ENCODE results near the gene PIAS2. TPM values are rescaled to one million over a fixed set of nuclear protein-coding genes. Genes with fewer than 3 reads are reported as not detected.

PIAS2 gene
- total and polyA plus RNA-seq, 9 of the 15 experiments (the other 6 are each of a cell fraction or from before 2014, with no cell fraction given): 2.9 to 23.9 (median 12.0) TPM

- TF ChIP-seq FOXA3 (CRISPR knock-in tag; conservative IDR thresholded peaks at IDR 0.05 in 1 of 2, IDR thresholded peaks at IDR 0.05 in 1 of 2) (no peak), MYNN (IDR thresholded peaks at IDR 0.05) (no peak), MYNN (CRISPR knock-in tag; IDR thresholded peaks at IDR 0.05) (no peak)
- TF ChIP-seq, protein P1, sequence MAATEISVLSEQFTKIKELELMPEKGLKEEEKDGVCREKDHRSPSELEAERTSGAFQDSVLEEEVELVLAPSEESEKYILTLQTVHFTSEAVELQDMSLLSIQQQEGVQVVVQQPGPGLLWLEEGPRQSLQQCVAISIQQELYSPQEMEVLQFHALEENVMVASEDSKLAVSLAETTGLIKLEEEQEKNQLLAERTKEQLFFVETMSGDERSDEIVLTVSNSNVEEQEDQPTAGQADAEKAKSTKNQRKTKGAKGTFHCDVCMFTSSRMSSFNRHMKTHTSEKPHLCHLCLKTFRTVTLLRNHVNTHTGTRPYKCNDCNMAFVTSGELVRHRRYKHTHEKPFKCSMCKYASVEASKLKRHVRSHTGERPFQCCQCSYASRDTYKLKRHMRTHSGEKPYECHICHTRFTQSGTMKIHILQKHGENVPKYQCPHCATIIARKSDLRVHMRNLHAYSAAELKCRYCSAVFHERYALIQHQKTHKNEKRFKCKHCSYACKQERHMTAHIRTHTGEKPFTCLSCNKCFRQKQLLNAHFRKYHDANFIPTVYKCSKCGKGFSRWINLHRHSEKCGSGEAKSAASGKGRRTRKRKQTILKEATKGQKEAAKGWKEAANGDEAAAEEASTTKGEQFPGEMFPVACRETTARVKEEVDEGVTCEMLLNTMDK (IDR thresholded peaks at IDR 0.05; ENCODE audit: borderline replicate concordance, insufficient read depth, low read depth, low read length, poor library complexity, severe bottlenecking): no peak
These were observed 35.9 kb upstream of the PIAS2 start (continued) for GRCh38 chr18:46953195-46953594.

DNA sequence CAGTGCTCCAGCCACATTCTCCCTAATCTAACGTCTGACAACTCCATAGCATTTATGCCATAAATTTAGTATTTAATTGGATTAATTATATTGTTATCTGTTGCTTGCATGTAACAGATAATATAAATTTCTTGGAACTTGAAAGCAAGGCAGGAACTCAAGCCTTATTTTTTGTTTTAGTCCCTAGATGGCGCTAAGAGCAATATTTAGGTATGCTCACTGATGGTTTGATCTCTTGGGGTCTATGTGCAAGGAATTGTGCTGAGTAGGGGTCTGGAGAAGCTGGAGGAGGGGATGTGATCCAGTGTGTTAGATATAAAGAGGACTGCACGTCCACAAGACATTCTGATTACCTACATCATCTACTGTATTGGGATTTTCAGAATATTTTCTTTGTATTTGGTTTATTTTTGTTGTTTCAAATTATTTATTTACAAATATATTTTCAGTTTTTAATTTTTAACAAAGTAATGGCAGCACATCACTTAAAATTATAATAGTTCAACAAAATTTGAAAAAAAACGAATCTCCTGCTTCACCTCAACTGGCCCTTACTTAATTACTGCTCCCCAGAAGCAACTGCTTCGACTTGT, 32.9 kb upstream of the PIAS2 start:
- Histone ChIP-seq H3K9ac (ENCODE audit: insufficient read depth in 1 of 2, low read depth in 2 of 2, low read length in 2 of 2) (no peak overlapping the region), H3K9me3 (replicated peaks; ENCODE audit: control insufficient read depth, insufficient read depth, low read depth, low read length) (no peaks in the 10 kb centered on the region), H3K4me3 (no peak overlapping the region), H3K4me1 (replicated peaks in 1 of 2; ENCODE audit: control insufficient read depth in 2 of 2, insufficient read depth in 2 of 2, low read length in 2 of 2) (no peaks in the 10 kb centered on the region; a peak in 1 of 5 replicates), H3K9me1 (ENCODE audit: control insufficient read depth, insufficient read depth, low read length) (no peaks in the 10 kb centered on the region), H3K27me3 (ENCODE audit: control insufficient read depth in 2 of 2, insufficient read depth in 2 of 2, low read length in 2 of 2) (peaks cover 2 to 10% of the 10 kb centered on the region in 2 experiments; a peak in 1 of 5 replicates), H2AFZ (ENCODE audit: low read depth, low read length) (no peak overlapping the region), H3K27ac (ENCODE audit: extremely low read depth, low read depth, low read length) (no peak overlapping the region), H3K36me3 (ENCODE audit: control insufficient read depth, insufficient read depth, low read length) (no peaks in the 10 kb centered on the region), H3K79me2 (ENCODE audit: control insufficient read depth, insufficient read depth, low read length) (no peaks in the 10 kb centered on the region), H4K20me1 (replicated peaks; ENCODE audit: control insufficient read depth, insufficient read depth, low read length) (no peaks in the 10 kb centered on the region), H3K4me2 (ENCODE audit: insufficient read depth, low read length) (no peak overlapping the region)
- DNase-seq (ENCODE audit: extremely low read depth in 1 of 4, low spot score in 3 of 4) (peak in 3 of 4 experiments; percentile 16 to 21 (median 17)), FAIRE-seq (peak; percentile 49), ATAC-seq (peak; percentile 42; the same call in 1 of the 3 replicates)
- 7% methylated on average over 5 of the region's 5 CpGs for WGBS (ENCODE audit: insufficient coverage, low coverage, missing lambda C conversion rate)
- BruUV-seq (replicated peaks): no TSS peak
- in situ Hi-C loops (cut with MboI) (loop anchor here (5.0 kb wide), 1 partner anchor 77 kb away; no protein-coding TSS in a partner anchor), intact Hi-C loops (cut with micrococcal nuclease) (no loop called here)
- CTCF ChIA-PET (ENCODE audit: low intra/inter-chr PET ratio): no interaction called here
- POLR2A ChIA-PET: interaction anchor here (0.7 kb wide), 1 partner anchor 981 kb away, joined by 5 read pairs; no protein-coding TSS in a partner anchor
- no peak for TF ChIP-seq GTF2F1 (IDR thresholded peaks at IDR 0.05; ENCODE audit: low read depth, low read length)
- peak in 2 of 3 experiments; percentile 48 to 51; a peak in 4 of 6 replicates for TF ChIP-seq CTCF (IDR thresholded peaks at IDR 0.05 in 2 of 3, conservative IDR thresholded peaks at IDR 0.05 in 1 of 3; ENCODE audit: insufficient read depth in 2 of 3, low read depth in 1 of 3, low read length in 3 of 3)
- no peak for TF ChIP-seq ZNF668 (CRISPR knock-in tag; IDR thresholded peaks at IDR 0.05)
- TF ChIP-seq NUFIP1 (IDR thresholded peaks at IDR 0.05; ENCODE audit: partially characterized antibody): no peak
- TF ChIP-seq SAFB2 (IDR thresholded peaks at IDR 0.05; ENCODE audit: borderline replicate concordance, low read depth, low read length, severe bottlenecking): no peak
- no peak for TF ChIP-seq RNF2 (IDR thresholded peaks at IDR 0.05)
- TF ChIP-seq ETV5 (CRISPR knock-in tag; IDR thresholded peaks at IDR 0.05; ENCODE audit: low read depth): no peak
- TF ChIP-seq ZEB2 (IDR thresholded peaks at IDR 0.05): no peak
